HCT116 (cell line): ENCODE results near the gene THSD1.

Source experiments
- CEBPB ChIP-seq: IDR thresholded peaks from 2 replicates; pipeline ENCODE4 v1.6.1; 2012; ENCODE audit warnings: low read depth
- CTCF ChIP-seq, 3 experiments: fragments of 200-600 bp in 1 of 3; sonication (generic) in 1 of 3; IDR thresholded peaks in 2 of 3; conservative IDR thresholded peaks in 1 of 3; 2 replicates each; pipeline ENCODE4 v1.5.1; 2012 to 2017; ENCODE audit warnings: low read depth in 2 of 3, low read length in 2 of 3, antibody characterized with exemption in 1 of 3, borderline replicate concordance in 1 of 3, control low read depth in 1 of 3, mild to moderate bottlenecking in 1 of 3, mixed read lengths in 1 of 3, mixed run types in 1 of 3, moderate library complexity in 1 of 3; ENCODE audit not compliant: insufficient read depth in 1 of 3
- EGR1 ChIP-seq: IDR thresholded peaks from 2 replicates; pipeline ENCODE4 v1.6.1; 2012; ENCODE audit warnings: low read depth
- EZH2 ChIP-seq: fragments of 200-600 bp; sonication (generic); IDR thresholded peaks from 2 replicates; pipeline ENCODE4 v1.6.1; 2017; ENCODE audit warnings: antibody characterized with exemption, mixed run types
- EZH2phosphoT487 ChIP-seq: fragments of 200-600 bp; IDR thresholded peaks from 2 replicates; pipeline ENCODE4 v1.6.1; 2018; ENCODE audit warnings: antibody characterized with exemption, borderline replicate concordance
- JUND ChIP-seq: IDR thresholded peaks from 2 replicates; pipeline ENCODE4 v1.6.1; 2012
- POLR2A ChIP-seq: IDR thresholded peaks from 2 replicates; pipeline ENCODE4 v1.7.0; 2011; ENCODE audit warnings: borderline replicate concordance; ENCODE audit not compliant: insufficient read depth, insufficient read length; ENCODE audit errors: extremely low read depth
- POLR2AphosphoS5 ChIP-seq: IDR thresholded peaks from 2 replicates; pipeline ENCODE4 v1.6.1; 2011; ENCODE audit warnings: mild to moderate bottlenecking, low read depth, low read length, moderate library complexity
- RAD21 ChIP-seq: IDR thresholded peaks from 2 replicates; pipeline ENCODE4 v1.6.1; 2012; ENCODE audit warnings: low read depth, mild to moderate bottlenecking
- REST ChIP-seq: IDR thresholded peaks from 2 replicates; pipeline ENCODE4 v1.6.1; 2012; ENCODE audit warnings: low read depth
- SP1 ChIP-seq: IDR thresholded peaks from 2 replicates; pipeline ENCODE4 v1.6.1; 2012; ENCODE audit warnings: low read depth
- ZBTB33 ChIP-seq: IDR thresholded peaks from 2 replicates; pipeline ENCODE4 v1.6.1; 2011; ENCODE audit warnings: mild to moderate bottlenecking, low read length, moderate library complexity; ENCODE audit not compliant: insufficient replicate concordance; ENCODE audit errors: extremely low read depth
- TF ChIP-seq, protein P1 (sequence below): IDR thresholded peaks from 2 replicates; pipeline ENCODE4 v1.6.1; 2012

DNA sequence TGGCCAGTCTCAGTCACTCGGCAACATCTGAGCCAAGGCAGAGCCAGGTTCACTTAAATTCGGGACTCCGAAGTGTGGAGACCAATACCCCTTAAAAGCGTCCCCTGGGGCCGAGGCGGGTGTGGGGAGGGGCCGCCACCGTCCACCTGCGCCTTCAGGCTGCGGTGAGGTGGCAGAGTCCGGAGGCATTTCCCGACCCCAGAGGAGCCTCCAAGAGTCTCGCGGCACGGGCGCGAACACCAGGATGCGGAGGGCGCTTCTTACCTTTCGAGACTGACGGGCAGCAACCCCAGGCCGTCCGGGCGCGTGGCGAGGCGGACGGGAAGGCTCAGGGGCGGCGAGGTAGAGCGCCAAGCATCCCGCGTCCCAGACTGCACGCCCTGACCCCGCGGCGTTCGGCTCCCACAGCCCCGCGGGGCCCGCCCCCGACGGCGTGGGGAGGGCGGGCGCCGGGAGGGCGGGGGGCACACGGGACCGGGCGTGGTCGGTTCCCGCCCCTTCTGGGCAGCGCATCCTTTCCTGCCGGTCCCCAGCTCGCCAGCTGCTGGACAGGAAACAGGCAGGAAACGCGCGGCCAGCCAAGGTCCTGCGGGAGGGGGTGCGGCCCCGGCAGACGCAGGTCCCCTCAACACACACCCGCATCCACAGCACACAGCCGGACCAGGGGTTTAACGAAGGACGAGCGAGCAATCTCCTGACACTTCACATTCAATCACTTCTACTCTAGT lies at the start of gene THSD1:
- TF ChIP-seq EGR1 (no peak), CTCF (IDR thresholded peaks at IDR 0.05 in 2 of 3, conservative IDR thresholded peaks at IDR 0.05 in 1 of 3; ENCODE audit: borderline replicate concordance in 1 of 3, insufficient read depth in 1 of 3, low read depth in 2 of 3, low read length in 2 of 3) (no peak), SP1 (no peak), ZBTB33 (no peak), CEBPB (no peak), EZH2 (no peak), POLR2A (no peak), RAD21 (no peak), REST (no peak), POLR2AphosphoS5 (no peak), EZH2phosphoT487 (no peak), JUND (no peak)
- TF ChIP-seq, protein P1, sequence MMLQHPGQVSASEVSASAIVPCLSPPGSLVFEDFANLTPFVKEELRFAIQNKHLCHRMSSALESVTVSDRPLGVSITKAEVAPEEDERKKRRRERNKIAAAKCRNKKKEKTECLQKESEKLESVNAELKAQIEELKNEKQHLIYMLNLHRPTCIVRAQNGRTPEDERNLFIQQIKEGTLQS: no peak
